Muscle of leg (tissue), 11 donors: ENCODE results near the gene CNKSR2. TPM values are rescaled to one million over a fixed set of nuclear protein-coding genes. Genes with fewer than 3 reads are reported as not detected.
A peak's percentile ranks its signal among the peaks of the same experiment; 100 is the strongest.
"Not testable (repeated sequence)": the region's sequence is repeated elsewhere in the genome, so short reads cannot be mapped to it uniquely, and the experiment has no call there.

Experiments used
- DNase-seq: peaks from one replicate; pipeline ENCODE4 v3.0.0; 2013
- H3K27ac ChIP-seq: one replicate; pipeline ENCODE4 v1.5.1; 2013; ENCODE audit warnings: mild to moderate bottlenecking, low read length, control low read depth
- H3K27me3 ChIP-seq: one replicate; pipeline ENCODE4 v1.6.1; 2013; ENCODE audit warnings: low read length; ENCODE audit not compliant: control insufficient read depth, insufficient read depth
- H3K36me3 ChIP-seq: one replicate; pipeline ENCODE4 v1.6.1; 2013; ENCODE audit warnings: low read length; ENCODE audit not compliant: control insufficient read depth, insufficient read depth
- H3K4me1 ChIP-seq: one replicate; pipeline ENCODE4 v1.6.1; 2013; ENCODE audit warnings: low read length; ENCODE audit not compliant: control insufficient read depth, insufficient read depth
- H3K4me3 ChIP-seq: one replicate; pipeline ENCODE4 v1.5.1; 2013; ENCODE audit warnings: low read length, control low read depth
- H3K9me3 ChIP-seq: replicated peaks from 2 replicates; pipeline ENCODE4 v1.6.1; 2013; ENCODE audit warnings: low read depth, low read length; ENCODE audit not compliant: control insufficient read depth
- WGBS: methylation state at CpG from one replicate; pipeline ENCODE4 v1.1.5; 2013; ENCODE audit warnings: missing lambda C conversion rate; ENCODE audit not compliant: insufficient coverage; 5-methylcytosine and 5-hydroxymethylcytosine counted together
- polyA plus RNA-seq, 8 donors: library from polyadenylated mRNA; unstranded; fragments of 120-200 nt; gene quantifications; one replicate each; pipeline versions ENCODE4 v1.2.1 to v1.2.3, GENCODE V29; 2013; ENCODE audit warnings: inconsistent platforms in 1 of 8, low replicate concordance in 1 of 8; ENCODE audit not compliant: insufficient read length in 8 of 8, insufficient read depth in 1 of 8
- total RNA-seq: library from RNA; stranded (reverse); fragments of 120-200 nt; gene quantifications from one replicate; pipeline ENCODE4 v1.2.4, GENCODE V29; 2013

The CNKSR2 gene
- total and polyA plus RNA-seq, 9 donors, result 1.6 to 3.8 (median 2.1) TPM

DNA sequence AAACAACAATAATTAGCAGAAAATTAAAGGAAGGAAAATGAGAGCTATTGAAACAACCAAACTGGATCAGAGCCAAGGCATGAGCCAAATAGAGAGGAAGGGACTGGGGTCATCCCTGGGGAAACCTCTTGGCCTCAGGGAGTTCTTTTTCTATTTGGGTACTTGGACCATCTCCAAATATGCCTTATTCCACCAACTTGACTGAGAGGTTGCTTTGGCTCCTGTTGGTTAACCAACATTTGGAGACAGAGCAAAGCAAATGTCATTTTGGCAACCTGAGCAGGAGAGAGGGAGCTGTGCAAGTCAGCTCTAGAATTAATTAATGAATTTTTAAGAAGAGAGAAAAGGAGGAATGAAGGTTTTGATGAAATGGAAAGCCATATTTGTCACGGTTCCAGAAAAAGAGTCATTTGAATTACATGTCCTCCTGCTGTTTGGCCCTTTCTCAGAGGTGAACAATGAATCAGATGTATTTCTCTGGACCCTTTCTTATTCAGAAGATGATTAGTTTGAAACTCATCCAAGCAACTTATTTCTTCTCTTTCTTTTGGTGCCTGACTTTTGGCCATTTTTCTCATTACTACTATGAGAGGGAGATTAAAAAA is 119.1 kb downstream of the CNKSR2 start:
- H3K4me1 ChIP-seq, result no peaks in the 10 kb centered on the region
- no CpG with 5 or more reads among the region's 1 CpG for WGBS
- no peak overlapping the region for H3K4me3 ChIP-seq
- DNase-seq, result peak; percentile 12
- H3K27ac ChIP-seq, result no peak overlapping the region
- no peaks in the 10 kb centered on the region for H3K27me3 ChIP-seq
- H3K36me3 ChIP-seq, result no peaks in the 10 kb centered on the region
- no peaks in the 10 kb centered on the region for H3K9me3 ChIP-seq

DNA sequence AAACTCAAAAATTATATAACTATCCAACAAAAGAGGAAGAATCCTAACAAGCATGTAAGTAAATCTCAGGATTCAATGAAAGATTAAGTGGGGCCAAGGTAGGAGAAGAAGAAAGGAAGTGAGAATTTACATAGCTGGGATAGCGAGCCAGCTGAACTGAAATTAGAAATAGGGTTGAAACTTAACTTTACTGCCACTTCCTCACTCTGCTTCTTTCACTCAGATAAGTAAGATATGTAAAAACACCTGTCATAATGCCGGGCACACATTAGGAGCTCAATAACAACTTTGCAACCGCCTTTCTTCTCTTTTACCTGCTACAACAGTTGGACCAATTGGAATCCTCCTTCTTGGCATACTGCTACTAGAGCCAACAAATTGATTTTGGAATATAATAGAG is 129.4 kb downstream of the CNKSR2 start:
- no peaks in the 10 kb centered on the region for H3K36me3 ChIP-seq
- peaks cover 3% of the 10 kb centered on the region for H3K27me3 ChIP-seq
- no peak for DNase-seq
- no peak overlapping the region for H3K4me3 ChIP-seq
- H3K4me1 ChIP-seq, result no peaks in the 10 kb centered on the region
- no peak overlapping the region for H3K27ac ChIP-seq
- H3K9me3 ChIP-seq, result no peaks in the 10 kb centered on the region
- no CpG with 5 or more reads among the region's 3 CpGs for WGBS

DNA sequence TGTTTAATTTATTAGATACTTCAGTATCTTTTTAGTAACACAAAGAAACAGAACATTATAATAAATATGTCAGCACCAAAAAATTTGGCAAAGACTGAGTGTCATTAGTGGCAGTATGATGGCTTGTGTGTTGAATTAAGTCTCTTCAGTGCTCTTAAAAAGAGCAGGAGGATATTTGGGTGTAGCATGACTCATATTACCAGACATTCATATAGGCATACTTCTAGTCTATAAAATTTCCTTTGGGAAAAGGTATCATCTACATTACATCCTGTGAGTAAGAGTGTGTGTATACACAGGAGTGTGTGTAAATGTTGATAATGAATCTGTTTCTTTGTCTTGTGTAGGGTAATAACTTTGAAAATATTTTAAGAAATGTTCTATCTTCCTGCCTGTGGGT is 135.7 kb downstream of the CNKSR2 start:
- DNase-seq, result peak; percentile 4
- Histone ChIP-seq H3K27ac (no peak overlapping the region), H3K27me3 (peaks cover 3% of the 10 kb centered on the region), H3K4me1 (no peaks in the 10 kb centered on the region), H3K4me3 (no peak overlapping the region), H3K9me3 (no peaks in the 10 kb centered on the region), H3K36me3 (no peaks in the 10 kb centered on the region)

DNA sequence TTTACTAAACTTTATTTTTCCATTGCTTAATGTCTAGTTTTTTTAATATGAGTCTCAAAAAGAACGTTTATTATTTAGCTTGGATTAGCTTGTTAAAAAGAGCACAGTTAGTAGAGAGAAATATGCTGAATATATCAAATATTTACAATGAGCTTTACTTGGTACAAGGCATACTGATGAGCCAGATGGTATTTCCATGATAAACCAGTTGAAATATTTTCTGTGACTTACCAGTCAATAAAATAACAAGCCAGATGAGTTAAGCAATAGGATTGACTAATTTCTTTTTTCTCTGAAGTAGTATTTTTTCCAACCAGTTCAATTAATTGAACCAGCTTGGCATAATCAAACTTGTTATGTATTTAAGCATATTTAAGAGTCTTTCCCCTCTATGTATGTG is 149.8 kb downstream of the CNKSR2 start:
- Histone ChIP-seq H3K4me3 (no peak overlapping the region), H3K4me1 (no peaks in the 10 kb centered on the region), H3K9me3 (no peaks in the 10 kb centered on the region), H3K27ac (no peak overlapping the region), H3K27me3 (no peaks in the 10 kb centered on the region), H3K36me3 (no peaks in the 10 kb centered on the region)
- no CpG with 5 or more reads among the region's 1 CpG for WGBS
- no peak for DNase-seq

DNA sequence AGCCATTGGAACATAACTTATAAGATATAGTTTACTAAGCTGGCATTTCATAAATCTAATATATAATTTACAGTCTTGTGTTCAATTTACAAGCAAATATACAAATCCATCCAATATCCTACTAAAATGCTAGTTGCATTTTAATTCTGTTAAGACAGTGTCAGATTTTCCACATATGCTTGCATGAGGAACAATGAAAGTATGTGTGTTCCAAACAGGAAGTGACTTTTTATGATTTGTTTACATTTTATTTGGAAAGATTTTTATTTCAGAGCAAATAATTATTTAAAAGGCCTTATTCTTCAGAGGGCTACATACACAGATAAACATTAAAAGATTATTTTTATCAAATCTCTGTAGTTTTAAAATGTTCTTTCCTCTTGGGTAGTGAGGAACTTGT is 153.9 kb downstream of the CNKSR2 start:
- DNase-seq, result peak; percentile 57

DNA sequence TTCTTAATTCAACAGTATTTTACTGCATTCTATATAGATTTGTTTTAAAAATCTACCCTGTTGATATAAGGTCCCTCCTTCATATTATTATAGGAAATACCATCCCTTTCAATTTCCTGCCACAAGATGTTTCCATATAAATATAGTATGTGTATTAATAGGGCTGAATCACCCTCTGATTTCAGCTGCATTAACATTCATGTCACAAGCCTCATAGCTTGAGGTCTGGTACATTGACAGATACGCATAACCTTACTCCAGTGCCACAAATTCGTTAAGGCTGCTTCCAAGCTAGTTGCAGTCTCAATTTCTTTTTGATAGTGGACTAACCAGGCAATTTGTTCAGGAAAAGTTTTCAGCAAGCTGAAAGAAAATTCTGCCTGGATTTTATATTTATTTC is 155.6 kb downstream of the CNKSR2 start:
- no peaks in the 10 kb centered on the region for H3K27me3 ChIP-seq

More for the DNA sequence above, 153.9 kb downstream of the CNKSR2 start:
- Histone ChIP-seq H3K4me3 (no peak overlapping the region), H3K27ac (no peak overlapping the region), H3K4me1 (no peaks in the 10 kb centered on the region), H3K27me3 (no peaks in the 10 kb centered on the region), H3K36me3 (no peaks in the 10 kb centered on the region), H3K9me3 (no peaks in the 10 kb centered on the region)

DNA sequence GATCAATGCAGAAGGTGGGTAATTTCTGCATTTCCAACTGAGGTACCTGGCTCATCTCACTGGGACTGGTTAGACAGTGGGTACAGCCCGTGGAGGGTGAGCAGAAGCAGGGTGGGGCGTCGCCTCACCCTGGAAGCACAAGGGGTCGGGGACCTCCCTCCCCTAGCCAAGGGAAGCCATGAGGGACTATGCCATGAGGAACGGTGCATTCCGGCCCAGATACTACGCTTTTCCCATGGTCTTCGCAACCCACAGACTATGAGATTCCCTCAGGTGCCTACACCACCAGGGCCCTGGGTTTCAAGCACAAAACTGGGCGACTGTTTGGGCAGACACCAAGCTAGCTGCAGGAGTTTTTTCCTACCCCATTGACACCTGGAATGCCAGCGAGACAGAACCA is 170.4 kb downstream of the CNKSR2 start:
- not testable (repeated sequence) for H3K4me3 ChIP-seq, DNase-seq, H3K36me3 ChIP-seq, H3K27me3 ChIP-seq, H3K4me1 ChIP-seq, H3K9me3 ChIP-seq, H3K27ac ChIP-seq
- WGBS, result 79% methylated on average over 10 of the region's 10 CpGs

More for the DNA sequence above, 155.6 kb downstream of the CNKSR2 start:
- no CpG with 5 or more reads among the region's 2 CpGs for WGBS
- H3K4me3 ChIP-seq, result no peak overlapping the region
- no peaks in the 10 kb centered on the region for H3K36me3 ChIP-seq
- H3K27ac ChIP-seq, result no peak overlapping the region
- H3K4me1 ChIP-seq, result no peaks in the 10 kb centered on the region
- no peaks in the 10 kb centered on the region for H3K9me3 ChIP-seq
- peak; percentile 3 for DNase-seq

DNA sequence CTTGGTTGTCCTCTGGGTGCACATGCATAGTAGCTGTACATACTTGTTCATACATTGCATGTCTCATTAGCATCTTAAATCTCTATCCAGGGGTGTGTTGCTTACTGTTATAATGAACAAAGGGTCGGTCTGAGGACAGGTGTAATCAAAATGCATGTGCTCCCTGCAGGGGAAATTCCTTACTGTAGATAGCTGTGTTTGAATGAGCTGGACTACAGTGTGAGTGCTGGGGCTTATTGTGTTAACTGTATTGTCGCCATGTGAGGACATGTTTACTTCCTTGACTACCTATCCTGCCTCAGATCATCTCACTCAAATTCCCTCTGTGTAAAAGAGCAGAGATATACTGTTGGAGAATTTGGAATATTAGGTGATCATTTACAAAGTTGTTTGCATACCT is 185.2 kb downstream of the CNKSR2 start:
- Histone ChIP-seq H3K27ac (no peak overlapping the region), H3K9me3 (no peaks in the 10 kb centered on the region), H3K4me3 (no peak overlapping the region), H3K4me1 (no peaks in the 10 kb centered on the region), H3K27me3 (no peaks in the 10 kb centered on the region), H3K36me3 (no peaks in the 10 kb centered on the region)
- no CpG with 5 or more reads among the region's 2 CpGs for WGBS
- no peak for DNase-seq

DNA sequence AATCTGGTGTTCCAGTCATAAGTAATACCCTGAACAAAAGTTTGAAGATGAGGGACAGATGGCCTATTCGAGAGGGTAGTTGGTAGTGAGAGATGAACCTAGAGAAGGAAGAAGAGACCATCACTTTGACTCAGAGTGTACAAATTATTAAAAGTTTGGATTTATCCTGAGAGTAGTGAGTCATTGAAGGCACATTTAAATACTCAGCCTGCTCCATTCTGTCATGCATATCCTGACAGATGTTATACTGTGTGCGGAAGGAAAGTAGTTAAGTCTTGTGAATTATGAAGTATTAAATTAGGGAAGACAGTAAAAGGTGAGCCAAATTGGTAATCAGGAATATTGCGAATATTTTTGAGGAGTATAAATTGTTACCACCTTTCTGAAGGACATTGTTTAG is 190.8 kb downstream of the CNKSR2 start:
- Histone ChIP-seq H3K4me3 (no peak overlapping the region), H3K36me3 (no peaks in the 10 kb centered on the region), H3K27ac (no peak overlapping the region), H3K4me1 (no peaks in the 10 kb centered on the region), H3K27me3 (no peaks in the 10 kb centered on the region), H3K9me3 (peaks cover 3% of the 10 kb centered on the region)
- no peak for DNase-seq
- WGBS, result no CpG with 5 or more reads among the region's 3 CpGs

DNA sequence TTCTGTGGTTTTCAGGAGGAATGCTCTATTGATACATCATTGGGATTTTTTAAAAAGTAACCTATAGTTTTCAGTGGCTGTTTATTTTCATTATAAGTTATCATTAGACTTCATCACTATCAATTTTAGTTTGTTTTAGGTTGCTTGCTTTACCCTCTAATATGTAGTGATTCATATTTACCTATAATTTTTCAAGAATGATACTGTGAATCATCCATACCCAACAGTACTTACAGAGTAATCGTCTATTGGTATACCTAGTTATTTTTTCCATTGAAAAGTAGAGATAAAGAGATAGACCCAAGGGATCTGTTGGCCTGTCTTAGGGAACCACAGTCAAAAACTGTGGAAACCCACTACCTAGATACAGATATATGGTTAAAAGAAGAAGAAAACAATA is 200.6 kb downstream of the CNKSR2 start:
- peaks cover 6% of the 10 kb centered on the region for H3K9me3 ChIP-seq
- no peak overlapping the region for H3K27ac ChIP-seq
- no CpG with 5 or more reads among the region's 1 CpG for WGBS
- no peaks in the 10 kb centered on the region for H3K4me1 ChIP-seq
- no peaks in the 10 kb centered on the region for H3K36me3 ChIP-seq
- no peak overlapping the region for H3K4me3 ChIP-seq
- H3K27me3 ChIP-seq, result no peaks in the 10 kb centered on the region
- no peak for DNase-seq

DNA sequence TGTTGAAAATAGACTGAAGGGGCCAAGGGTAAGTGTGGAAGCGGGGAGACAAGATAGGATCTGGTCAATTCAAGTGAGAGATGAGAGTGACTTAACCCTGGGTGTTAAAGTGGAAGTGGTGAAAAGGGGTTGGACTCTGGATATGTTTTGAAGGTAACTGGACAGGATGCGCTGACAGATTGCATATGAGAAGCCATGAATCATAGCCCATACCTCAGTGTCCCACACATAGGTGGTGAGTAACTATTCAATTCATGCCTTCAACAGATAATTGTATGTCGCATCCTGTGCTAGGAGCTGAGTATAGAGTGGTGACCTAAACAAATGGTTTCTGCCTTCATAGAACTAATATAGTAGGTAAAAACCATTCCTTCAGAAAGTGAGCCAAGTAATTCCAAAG is 207.3 kb downstream of the CNKSR2 start:
- Histone ChIP-seq H3K36me3 (no peaks in the 10 kb centered on the region), H3K27me3 (no peaks in the 10 kb centered on the region), H3K4me1 (no peaks in the 10 kb centered on the region), H3K9me3 (no peaks in the 10 kb centered on the region), H3K4me3 (no peak overlapping the region), H3K27ac (no peak overlapping the region)
- DNase-seq, result no peak
- 78% methylated on average over 1 of the region's 3 CpGs for WGBS
